SH-SY5Y (cell line): Measurements from ENCODE around the gene GPR17.

Experiments
- GATA2 ChIP-seq: IDR thresholded peaks from 2 replicates; pipeline ENCODE4 v1.6.1; 2011; ENCODE audit warnings: mild to moderate bottlenecking, low read depth, low read length
- GATA3 ChIP-seq: IDR thresholded peaks from 2 replicates; pipeline ENCODE4 v1.6.1; 2011; ENCODE audit warnings: low read depth, mild to moderate bottlenecking, low read length, moderate library complexity

Gene GPR17

GRCh38 chr2:127665267-127665893 is 19.4 kb downstream of the GPR17 start:
- TF ChIP-seq GATA2 = no peak
- no peak for TF ChIP-seq GATA3

- no peak for TF ChIP-seq GATA2
- TF ChIP-seq GATA3 = no peak
Observed at GRCh38 chr2:127669056-127669455, 23.1 kb downstream of the GPR17 start.

- no peak for TF ChIP-seq GATA3
Observed at GRCh38 chr2:127670055-127670956, 24.4 kb downstream of the GPR17 start.

- TF ChIP-seq GATA2 = no peak
- TF ChIP-seq GATA3 = no peak
Observed at GRCh38 chr2:127670957-127671290, 25.0 kb downstream of the GPR17 start.

- TF ChIP-seq GATA2 = no peak
- TF ChIP-seq GATA3 = no peak
Observed at GRCh38 chr2:127671557-127672302, 25.8 kb downstream of the GPR17 start.

- no peak for TF ChIP-seq GATA2
- TF ChIP-seq GATA3 = no peak
Observed at GRCh38 chr2:127672341-127673224, 26.6 kb downstream of the GPR17 start.

GRCh38 chr2:127673291-127674069 is 27.5 kb downstream of the GPR17 start:
- TF ChIP-seq GATA2 = no peak
- TF ChIP-seq GATA3 = no peak

- TF ChIP-seq GATA2 = no peak
- no peak for TF ChIP-seq GATA3
Observed at GRCh38 chr2:127674241-127675209, 28.6 kb downstream of the GPR17 start.

- TF ChIP-seq GATA3 (no peak), GATA2 (no peak)
Observed at GRCh38 chr2:127675331-127676261, 29.6 kb downstream of the GPR17 start, which contains the start of gene LIMS2. TSS of gene LIMS2 (minus strand) at chr2:127675530. CDS start at chr2:127675024, 506 bp downstream.

GRCh38 chr2:127676906-127677305 is 31.0 kb downstream of the GPR17 start:
- TF ChIP-seq GATA2 = no peak
- TF ChIP-seq GATA3 = no peak

GRCh38 chr2:127678531-127678930 is 32.6 kb downstream of the GPR17 start:
- TF ChIP-seq GATA3 (no peak), GATA2 (no peak)
